Smooth muscle cell (in vitro differentiated cells): ENCODE measurements around the gene HMCN2. TPM values are rescaled to one million over a fixed set of nuclear protein-coding genes. Genes with fewer than 3 reads are reported as not detected.

Experiments used
- DNase-seq: peaks from one replicate; lab custom pipeline; 2025; ENCODE audit not compliant: unreplicated experiment; lab: John Stamatoyannopoulos, UW
- H2AFZ ChIP-seq: fragments of 200-600 bp; sonication (generic); 2 replicates; pipeline ENCODE4 v1.6.0; 2016; ENCODE audit warnings: antibody characterized with exemption, low read depth, mild to moderate bottlenecking
- H3F3A ChIP-seq: fragments of 200-600 bp; sonication (generic); 2 replicates; pipeline ENCODE4 v1.6.0; 2017; ENCODE audit warnings: antibody characterized with exemption, low read depth
- H3K27ac ChIP-seq: fragments of 200-600 bp; sonication (generic); 2 replicates; pipeline ENCODE4 v1.5.1; 2016; ENCODE audit warnings: low read depth, mild to moderate bottlenecking
- H3K27me3 ChIP-seq: fragments of 200-600 bp; sonication (generic); 2 replicates; pipeline ENCODE4 v1.6.1; 2016; ENCODE audit warnings: low read depth, mild to moderate bottlenecking
- H3K36me3 ChIP-seq: fragments of 200-600 bp; sonication (generic); 2 replicates; pipeline ENCODE4 v1.5.1; 2016; ENCODE audit warnings: low read depth
- H3K4me1 ChIP-seq: fragments of 200-600 bp; sonication (generic); 2 replicates; pipeline ENCODE4 v1.5.1; 2016; ENCODE audit warnings: low read depth
- H3K4me2 ChIP-seq: fragments of 200-600 bp; sonication (generic); 2 replicates; pipeline ENCODE4 v1.6.0; 2016; ENCODE audit warnings: mild to moderate bottlenecking
- H3K4me3 ChIP-seq: fragments of 200-600 bp; sonication (generic); 2 replicates; pipeline ENCODE4 v1.5.1; 2016; ENCODE audit warnings: mild to moderate bottlenecking
- H3K79me2 ChIP-seq: fragments of 200-600 bp; sonication (generic); 2 replicates; pipeline ENCODE4 v1.6.0; 2016; ENCODE audit warnings: low read depth, mild to moderate bottlenecking
- H3K9ac ChIP-seq: fragments of 200-600 bp; sonication (generic); 2 replicates; pipeline ENCODE4 v1.6.0; 2016; ENCODE audit warnings: low read depth
- H3K9me3 ChIP-seq: fragments of 200-600 bp; sonication (generic); replicated peaks from 2 replicates; pipeline ENCODE4 v1.5.1; 2016; ENCODE audit warnings: low read depth
- H4K20me1 ChIP-seq: fragments of 200-600 bp; sonication (generic); 2 replicates; pipeline ENCODE4 v1.6.0; 2016; ENCODE audit warnings: low read depth
- whole genome bisulfite sequencing: methylation state at CpG from one replicate; pipeline ENCODE4 v1.1.7; 2016; ENCODE audit warnings: low lambda C conversion rate; 5-methylcytosine and 5-hydroxymethylcytosine counted together
- polyA plus RNA-seq: library from polyadenylated mRNA; unstranded; fragments of >200 nt; fragmentation: Nextera tagmentation; extraction: Ambion mirVana; gene quantifications from 2 replicates; pipeline ENCODE4 v1.2.1, GENCODE V29; 2016
- total RNA-seq: library from RNA; depleted of rRNA; stranded (reverse); fragments of >200 nt; gene quantifications from 2 replicates; pipeline ENCODE4 v1.2.3, GENCODE V29; 2014
- TF ChIP-seq, protein P1 (sequence below): fragments of 200-600 bp; sonication (generic); IDR thresholded peaks from 2 replicates; pipeline ENCODE4 v1.5.1; 2017; ENCODE audit warnings: borderline replicate concordance, mild to moderate bottlenecking, antibody characterized with exemption; ENCODE audit not compliant: insufficient read depth, poor library complexity, severe bottlenecking

Gene HMCN2
- total and polyA plus RNA-seq, 2 experiments from 2014 or later: under 0.01 TPM; not detected in 1

DNA sequence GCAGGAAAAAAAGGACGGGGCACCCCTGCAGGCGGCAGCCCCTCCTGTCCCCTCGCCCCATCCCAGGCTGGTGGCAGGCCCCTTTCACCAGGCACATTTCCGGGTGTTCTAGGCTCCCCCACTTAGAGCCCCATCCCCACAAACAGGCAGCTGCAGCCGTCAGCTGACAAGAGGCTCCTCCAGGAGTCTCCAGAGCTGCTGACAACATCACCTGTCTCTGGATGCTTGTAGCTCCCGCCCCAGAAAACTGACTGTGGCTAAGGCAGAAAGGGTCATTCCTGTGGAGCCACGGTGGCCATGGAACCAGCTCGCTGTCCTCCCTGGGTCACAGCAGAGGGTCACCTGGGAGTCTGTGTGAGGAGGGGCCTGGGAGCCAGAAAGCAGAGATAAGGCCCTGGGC lies 50.9 kb downstream of the HMCN2 start:
- H2AFZ ChIP-seq: no peak overlapping the region
- WGBS: 84% methylated on average over 5 of the region's 8 CpGs
- H3K27me3 ChIP-seq: no peaks in the 10 kb centered on the region
- no peaks in the 10 kb centered on the region for H3K79me2 ChIP-seq
- no peaks in the 10 kb centered on the region for H3K9me3 ChIP-seq
- no peak overlapping the region for H3K27ac ChIP-seq
- no peaks in the 10 kb centered on the region for H3K4me1 ChIP-seq
- H3K4me2 ChIP-seq: no peak overlapping the region
- H3F3A ChIP-seq: no peaks in the 10 kb centered on the region
- H3K4me3 ChIP-seq: no peak overlapping the region
- DNase-seq: no peak
- no peak overlapping the region for H3K9ac ChIP-seq
- TF ChIP-seq, protein P1, sequence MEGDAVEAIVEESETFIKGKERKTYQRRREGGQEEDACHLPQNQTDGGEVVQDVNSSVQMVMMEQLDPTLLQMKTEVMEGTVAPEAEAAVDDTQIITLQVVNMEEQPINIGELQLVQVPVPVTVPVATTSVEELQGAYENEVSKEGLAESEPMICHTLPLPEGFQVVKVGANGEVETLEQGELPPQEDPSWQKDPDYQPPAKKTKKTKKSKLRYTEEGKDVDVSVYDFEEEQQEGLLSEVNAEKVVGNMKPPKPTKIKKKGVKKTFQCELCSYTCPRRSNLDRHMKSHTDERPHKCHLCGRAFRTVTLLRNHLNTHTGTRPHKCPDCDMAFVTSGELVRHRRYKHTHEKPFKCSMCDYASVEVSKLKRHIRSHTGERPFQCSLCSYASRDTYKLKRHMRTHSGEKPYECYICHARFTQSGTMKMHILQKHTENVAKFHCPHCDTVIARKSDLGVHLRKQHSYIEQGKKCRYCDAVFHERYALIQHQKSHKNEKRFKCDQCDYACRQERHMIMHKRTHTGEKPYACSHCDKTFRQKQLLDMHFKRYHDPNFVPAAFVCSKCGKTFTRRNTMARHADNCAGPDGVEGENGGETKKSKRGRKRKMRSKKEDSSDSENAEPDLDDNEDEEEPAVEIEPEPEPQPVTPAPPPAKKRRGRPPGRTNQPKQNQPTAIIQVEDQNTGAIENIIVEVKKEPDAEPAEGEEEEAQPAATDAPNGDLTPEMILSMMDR: no peak
- H4K20me1 ChIP-seq: no peaks in the 10 kb centered on the region
- H3K36me3 ChIP-seq: no peaks in the 10 kb centered on the region

DNA sequence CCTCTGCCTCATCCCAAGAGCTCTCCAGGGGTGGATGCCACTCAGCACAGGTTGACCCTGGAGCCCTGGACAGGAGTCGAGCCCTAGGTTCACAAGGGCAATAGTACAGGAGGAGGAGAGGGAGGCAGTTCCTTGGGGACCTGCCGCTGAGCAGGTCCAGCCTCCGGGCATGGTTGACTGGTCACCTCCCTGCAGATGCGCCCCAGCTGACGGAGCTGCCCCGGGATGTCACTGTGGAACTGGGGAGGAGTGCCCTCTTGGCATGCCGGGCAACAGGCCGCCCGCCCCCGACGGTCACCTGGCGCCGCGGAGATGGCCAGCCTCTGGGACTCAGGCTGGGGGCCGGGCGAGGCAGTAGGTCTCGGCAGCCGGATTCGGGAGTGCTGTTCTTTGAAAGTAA lies 53.7 kb downstream of the HMCN2 start:
- no peaks in the 10 kb centered on the region for H3F3A ChIP-seq
- H3K9ac ChIP-seq: no peak overlapping the region
- no peaks in the 10 kb centered on the region for H3K27me3 ChIP-seq
- no peak for DNase-seq
- no peak overlapping the region for H3K4me3 ChIP-seq
- no peak overlapping the region for H3K27ac ChIP-seq
- H4K20me1 ChIP-seq: no peaks in the 10 kb centered on the region
- WGBS: 94% methylated on average over 17 of the region's 19 CpGs
- H2AFZ ChIP-seq: no peak overlapping the region
- no peaks in the 10 kb centered on the region for H3K9me3 ChIP-seq
- no peak overlapping the region for H3K4me2 ChIP-seq
- TF ChIP-seq, protein P1: no peak
- H3K36me3 ChIP-seq: no peaks in the 10 kb centered on the region
- H3K4me1 ChIP-seq: no peaks in the 10 kb centered on the region
- H3K79me2 ChIP-seq: no peaks in the 10 kb centered on the region

DNA sequence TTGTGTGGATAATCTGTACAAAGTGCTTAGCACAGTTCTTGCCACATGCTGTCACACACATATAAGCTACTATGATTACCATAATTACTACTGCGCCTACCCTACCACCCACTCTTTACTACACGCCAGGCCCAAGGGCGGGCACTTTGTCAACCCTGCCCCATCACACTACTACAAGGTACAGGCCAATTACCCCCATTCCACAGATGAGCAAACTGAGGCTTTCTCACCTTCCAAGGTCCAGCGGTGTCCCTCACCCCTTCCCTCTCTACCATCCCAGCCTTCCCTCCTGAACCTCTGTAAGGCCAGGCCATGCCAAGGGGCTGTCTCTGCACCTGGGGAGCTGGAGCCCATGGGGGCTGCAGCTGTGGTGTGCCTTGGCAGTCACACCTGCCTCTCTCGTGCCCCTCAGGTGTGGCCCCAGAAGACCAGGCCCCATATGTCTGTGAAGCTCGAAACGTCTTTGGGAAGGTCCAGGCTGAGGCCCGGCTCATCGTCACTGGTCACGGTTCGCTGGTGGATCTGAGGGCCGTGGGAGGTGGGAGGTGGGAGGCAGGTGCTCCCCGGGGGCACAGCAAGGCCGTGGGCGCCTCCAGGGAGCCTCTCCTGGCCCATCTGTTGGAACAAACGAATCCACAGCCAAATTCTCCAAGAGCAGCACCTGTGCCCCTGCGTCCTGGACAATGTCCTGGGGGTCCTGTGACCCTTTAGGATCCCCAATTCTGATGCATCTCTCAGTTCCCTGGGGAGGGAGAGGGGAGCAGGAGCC lies 54.6 kb downstream of the HMCN2 start:
- no peak overlapping the region for H3K27ac ChIP-seq
- WGBS: 92% methylated on average over 17 of the region's 17 CpGs
- H3K4me1 ChIP-seq: no peaks in the 10 kb centered on the region
- no peak overlapping the region for H3K9ac ChIP-seq
- no peaks in the 10 kb centered on the region for H3F3A ChIP-seq
- no peak overlapping the region for H2AFZ ChIP-seq
- no peaks in the 10 kb centered on the region for H3K9me3 ChIP-seq
- H3K4me3 ChIP-seq: no peak overlapping the region
- no peaks in the 10 kb centered on the region for H3K36me3 ChIP-seq
- no peak overlapping the region for H3K4me2 ChIP-seq
- no peaks in the 10 kb centered on the region for H4K20me1 ChIP-seq
- TF ChIP-seq, protein P1: no peak
- no peaks in the 10 kb centered on the region for H3K79me2 ChIP-seq
- H3K27me3 ChIP-seq: no peaks in the 10 kb centered on the region
- DNase-seq: no peak
